Eye (tissue), 1 donor: ENCODE measurements around the gene RBM39.
"Not testable (repeated sequence)": the region's sequence is repeated elsewhere in the genome, so short reads cannot be mapped to it uniquely, and the experiment has no call there.

Experiments
- DNase-seq: peaks from one replicate; pipeline ENCODE4 v3.0.0-alpha.2; 2015

The RBM39 gene

DNA sequence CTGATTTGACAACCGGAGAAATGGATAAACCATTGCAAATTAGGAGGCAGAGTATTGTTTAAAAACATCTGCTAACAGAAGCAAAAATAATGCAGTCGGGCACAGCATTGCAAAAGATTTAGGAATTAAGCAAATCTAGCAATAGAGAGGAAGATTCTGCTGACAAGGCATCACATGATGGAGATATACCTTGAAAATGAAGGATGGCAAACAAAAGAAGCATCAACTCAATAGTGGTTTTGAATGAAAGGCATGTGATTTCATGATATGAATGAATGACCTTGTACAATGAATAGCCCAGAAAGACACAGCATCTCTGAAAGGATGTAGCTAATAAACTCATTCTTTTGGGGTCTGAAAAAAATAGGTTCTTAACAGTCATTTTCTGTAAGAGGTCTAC lies 8.6 kb upstream of the RBM39 start:
- peak; percentile 33 for DNase-seq

GRCh38 chr20:35744492-35744841 lies 2.4 kb upstream of the RBM39 start:
- DNase-seq = not testable (repeated sequence)

GRCh38 chr20:35743693-35744491 lies 1.8 kb upstream of the RBM39 start:
- DNase-seq = no peak

- peak; percentile 77 for DNase-seq
Observed at GRCh38 chr20:35742741-35743523, 872 bp upstream of the RBM39 start.

- no peak for DNase-seq
Observed at GRCh38 chr20:35739294-35740163, 2.5 kb downstream of the RBM39 start.

- DNase-seq = no peak
Observed at GRCh38 chr20:35738410-35739179, 3.5 kb downstream of the RBM39 start.

DNA sequence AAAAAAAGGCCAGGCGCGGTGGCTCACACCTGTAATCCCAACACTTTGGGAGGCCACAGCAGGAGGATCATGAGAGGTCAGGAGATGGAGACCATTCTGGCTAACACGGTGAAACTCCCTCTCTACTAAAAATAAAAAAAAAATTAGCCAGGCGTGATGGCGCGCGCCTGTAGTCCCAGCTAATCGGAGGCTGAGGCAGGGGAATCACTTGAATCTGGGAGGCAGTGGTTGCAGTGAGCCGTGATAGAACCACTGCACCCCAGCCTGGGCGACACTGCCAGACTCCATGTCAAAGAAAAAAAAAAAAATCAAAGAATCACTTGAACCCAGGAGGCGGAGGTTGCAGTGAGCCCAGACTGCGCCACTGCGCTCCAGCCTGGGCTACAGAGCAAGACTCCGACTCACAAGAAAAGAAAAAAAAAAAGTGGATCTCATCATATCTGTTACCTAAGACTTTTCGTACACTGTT lies 4.2 kb downstream of the RBM39 start:
- no peak for DNase-seq

DNA sequence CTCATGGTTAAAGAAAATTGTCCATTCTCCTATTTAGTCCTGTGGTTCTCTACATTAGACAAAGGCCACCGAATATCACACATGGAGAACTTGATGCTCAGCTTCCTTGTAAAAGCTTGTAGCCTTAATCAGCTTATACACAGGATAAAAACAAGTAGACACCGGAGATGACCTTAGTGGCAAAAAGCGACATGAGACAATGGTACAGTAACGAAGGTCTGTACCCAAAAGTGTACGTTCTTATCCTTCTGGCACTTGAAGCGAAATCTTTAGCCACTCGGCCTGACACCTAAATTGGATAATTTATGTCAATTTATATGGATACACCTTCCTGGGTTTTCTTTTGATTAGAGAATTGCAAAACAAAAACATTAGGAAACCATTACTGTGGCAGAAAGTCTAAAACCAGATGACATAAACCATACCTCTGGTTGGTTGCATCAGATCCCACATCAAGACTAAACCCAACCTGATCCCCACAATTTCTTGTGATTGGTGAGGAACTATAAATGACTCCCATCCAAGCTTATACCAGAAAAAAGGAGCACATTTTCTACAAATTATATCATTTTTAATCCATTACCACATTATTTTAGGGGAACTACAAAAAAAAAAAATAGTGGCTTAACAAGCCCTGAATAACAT lies 6.1 kb downstream of the RBM39 start:
- no peak for DNase-seq

GRCh38 chr20:35734777-35735649 lies 7.0 kb downstream of the RBM39 start:
- no peak for DNase-seq

DNA sequence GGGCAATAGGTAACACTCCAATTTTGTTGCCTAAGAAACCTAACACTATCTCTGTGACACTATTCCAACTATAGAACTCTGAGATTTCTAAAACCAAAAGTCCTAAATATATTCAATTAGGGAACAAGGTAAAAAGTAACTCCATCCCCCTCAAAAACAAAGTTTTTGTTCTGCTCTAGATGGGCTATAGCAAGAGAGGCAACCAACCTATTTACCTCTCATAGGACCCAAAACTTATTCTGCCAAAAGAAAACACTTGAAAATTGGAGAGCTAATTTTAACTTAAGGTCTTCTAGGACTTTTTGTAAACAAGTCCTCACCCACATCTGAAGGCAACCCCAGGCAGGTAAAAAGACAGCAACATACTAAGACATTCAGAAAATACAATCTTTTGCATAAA lies 7.7 kb downstream of the RBM39 start:
- DNase-seq = no peak

DNA sequence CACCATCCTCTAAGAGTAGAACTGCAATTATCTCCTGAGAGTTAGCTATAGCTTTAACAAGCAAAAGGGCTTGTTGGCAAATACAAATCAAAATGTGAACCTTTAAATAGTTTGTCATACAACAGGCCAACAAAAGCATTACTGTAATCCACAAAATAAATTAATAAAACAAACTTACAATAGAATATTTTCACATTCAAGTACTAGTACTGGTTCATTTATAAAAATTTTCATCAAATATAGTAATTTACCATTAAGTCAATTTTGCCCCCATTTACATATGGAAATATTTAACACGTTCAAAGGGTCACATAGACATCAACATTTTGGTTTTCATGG lies 9.4 kb downstream of the RBM39 start:
- DNase-seq = no peak

GRCh38 chr20:35731862-35732643 lies 10.0 kb downstream of the RBM39 start:
- no peak for DNase-seq

DNA sequence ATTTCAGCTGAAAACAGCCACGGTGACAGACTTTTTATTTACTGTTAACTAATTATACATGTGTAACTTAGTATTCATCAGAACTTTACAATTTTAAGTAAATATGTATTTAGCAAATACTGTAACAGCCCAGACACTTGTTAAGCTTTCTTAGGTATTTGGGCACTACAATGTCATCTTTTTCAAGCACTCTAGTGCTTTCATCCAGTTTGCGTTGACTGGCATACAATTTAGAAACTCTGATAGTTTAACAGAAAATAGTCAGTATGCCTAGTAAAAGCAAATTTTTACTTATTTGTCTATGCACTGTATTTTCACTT lies 10.6 kb downstream of the RBM39 start:
- DNase-seq = no peak

GRCh38 chr20:35730583-35731468 lies 11.2 kb downstream of the RBM39 start:
- DNase-seq = no peak

- DNase-seq = no peak
Observed at GRCh38 chr20:35729836-35730582, 12.1 kb downstream of the RBM39 start.

DNA sequence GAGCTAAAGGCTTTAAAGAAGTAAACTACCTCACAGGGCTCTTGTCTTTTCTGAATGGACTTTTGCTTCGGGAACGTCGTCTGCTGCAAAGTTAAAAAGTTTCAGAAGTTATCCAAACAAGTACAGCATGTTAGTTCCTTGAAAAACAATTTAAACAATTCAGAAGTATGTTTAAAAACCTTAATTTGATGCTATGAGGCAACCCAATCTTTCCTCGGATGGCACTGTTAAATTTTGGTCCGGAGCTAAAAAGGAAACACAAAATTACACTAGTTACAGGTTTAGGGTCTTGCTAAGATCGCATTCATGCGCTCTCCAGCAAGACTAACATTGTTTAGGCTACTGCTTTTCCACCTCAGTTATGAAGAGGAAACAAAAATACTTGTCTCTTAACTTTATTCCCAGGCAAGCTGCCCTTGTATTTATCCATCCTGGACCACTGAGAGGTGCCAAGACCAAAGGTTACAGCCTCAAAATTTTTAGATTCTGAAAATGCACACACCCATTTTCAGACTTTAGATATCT lies 12.7 kb downstream of the RBM39 start:
- no peak for DNase-seq

DNA sequence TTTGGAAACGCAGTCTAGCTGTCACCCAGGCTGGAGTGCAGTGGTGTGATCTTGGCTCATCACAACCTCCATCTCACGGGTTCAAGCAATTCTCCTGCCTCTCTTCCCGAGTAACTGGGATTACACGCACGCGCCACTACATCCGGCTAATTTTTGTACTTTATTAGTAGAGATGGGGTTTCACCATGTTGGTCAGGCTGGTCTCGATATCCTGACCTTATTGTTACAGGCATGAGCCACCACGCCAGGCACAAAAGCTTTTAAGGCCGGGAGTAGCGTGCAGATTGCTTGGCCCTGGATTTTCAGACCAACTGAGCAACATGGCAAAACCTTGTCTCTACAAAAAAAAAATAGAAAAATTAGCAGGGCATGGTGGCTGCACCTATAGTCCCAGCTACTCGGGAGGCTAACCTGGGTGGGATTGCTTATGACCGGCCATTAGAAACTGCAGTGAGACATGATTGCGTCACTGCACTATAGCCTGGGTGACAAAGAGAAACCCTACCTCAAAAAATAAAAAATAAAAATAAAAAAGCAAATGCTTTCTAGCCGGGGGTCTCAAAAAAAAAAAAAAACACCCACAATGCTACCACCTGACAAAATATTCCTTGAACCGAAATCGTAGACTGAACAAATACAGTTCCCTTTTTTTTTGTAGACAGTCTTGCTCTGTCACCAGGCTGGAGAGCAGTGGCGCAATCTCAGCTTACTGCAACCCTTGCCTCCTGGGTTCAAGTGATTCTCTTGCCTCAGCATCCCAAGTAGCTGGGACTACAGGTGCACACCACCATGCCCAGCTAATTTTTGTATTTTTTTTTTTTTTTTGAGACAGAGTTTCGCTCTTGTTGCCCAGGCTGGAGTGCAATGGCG lies 15.0 kb downstream of the RBM39 start:
- DNase-seq = no peak
